Raji (cell line): ENCODE measurements around the gene UHMK1.

ENCODE experiments used
- POLR2A ChIP-seq: IDR thresholded peaks from 2 replicates; pipeline ENCODE4 v1.6.1; 2011; ENCODE audit warnings: low read depth, low read length, control low read depth; ENCODE audit not compliant: insufficient read depth

UHMK1 gene

GRCh38 chr1:162552684-162553252 is 55.1 kb downstream of the UHMK1 start:
- TF ChIP-seq POLR2A = no peak

- TF ChIP-seq POLR2A = no peak
Observed at GRCh38 chr1:162554258-162554657, 56.6 kb downstream of the UHMK1 start.

- TF ChIP-seq POLR2A = no peak
Observed at GRCh38 chr1:162557536-162557935, 59.9 kb downstream of the UHMK1 start.

GRCh38 chr1:162560303-162561036 is 62.9 kb downstream of the UHMK1 start:
- no peak for TF ChIP-seq POLR2A

GRCh38 chr1:162561037-162561615 is 63.5 kb downstream of the UHMK1 start:
- TF ChIP-seq POLR2A = peak; percentile 86

- peak; percentile 52; the same call in 1 of the 2 replicates for TF ChIP-seq POLR2A
Observed at GRCh38 chr1:162561616-162562469, 64.2 kb downstream of the UHMK1 start, which contains the start of gene UAP1. Gene UAP1, plus strand, starts transcription at chr1:162561722. Its CDS starts 4,347 bp downstream, at chr1:162566069.

- no peak for TF ChIP-seq POLR2A
Observed at GRCh38 chr1:162562470-162562828, 64.8 kb downstream of the UHMK1 start.

- TF ChIP-seq POLR2A = no peak
Observed at GRCh38 chr1:162564762-162565218, 67.2 kb downstream of the UHMK1 start.

- no peak for TF ChIP-seq POLR2A
Observed at GRCh38 chr1:162565460-162565859, 67.8 kb downstream of the UHMK1 start.

GRCh38 chr1:162566870-162567269 is 69.3 kb downstream of the UHMK1 start:
- no peak for TF ChIP-seq POLR2A

GRCh38 chr1:162568802-162569201 is 71.2 kb downstream of the UHMK1 start:
- no peak for TF ChIP-seq POLR2A

- TF ChIP-seq POLR2A = no peak
Observed at GRCh38 chr1:162570718-162571117, 73.1 kb downstream of the UHMK1 start.

GRCh38 chr1:162571696-162572095 is 74.1 kb downstream of the UHMK1 start:
- no peak for TF ChIP-seq POLR2A

- no peak for TF ChIP-seq POLR2A
Observed at GRCh38 chr1:162573136-162573535, 75.5 kb downstream of the UHMK1 start.

- no peak for TF ChIP-seq POLR2A
Observed at GRCh38 chr1:162578071-162578700, 80.6 kb downstream of the UHMK1 start.

- TF ChIP-seq POLR2A = no peak
Observed at GRCh38 chr1:162578936-162579335, 81.3 kb downstream of the UHMK1 start.
